ENCODE measurements around the gene ZNF423. TPM values are rescaled to one million over a fixed set of nuclear protein-coding genes. Genes with fewer than 3 reads are reported as not detected.

ZNF423 gene
- total RNA-seq, 1 donor from 2014 or later, result 8.8 TPM

GRCh38 chr16:49499869-49500610 is 355.9 kb downstream of the ZNF423 start:
- ATAC-seq (no peak), DNase-seq (ENCODE audit: missing footprints) (no peak)
- intact Hi-C loops (cut with DNase I), result no loop called here

- intact Hi-C loops (cut with DNase I), result no loop called here
- no peak for DNase-seq (ENCODE audit: missing footprints)
- ATAC-seq, result no peak
These were observed 356.5 kb downstream of the ZNF423 start for GRCh38 chr16:49499414-49499785.

GRCh38 chr16:49498666-49499413 is 357.1 kb downstream of the ZNF423 start:
- intact Hi-C loops (cut with DNase I), result no loop called here
- ATAC-seq (no peak), DNase-seq (ENCODE audit: missing footprints) (peak; percentile 71)

- no peak for ATAC-seq
- no peak for DNase-seq (ENCODE audit: missing footprints)
- intact Hi-C loops (cut with DNase I), result no loop called here
These were observed 357.6 kb downstream of the ZNF423 start for GRCh38 chr16:49498264-49498663.

- ATAC-seq, result no peak
- intact Hi-C loops (cut with DNase I), result no loop called here
These were observed 358.4 kb downstream of the ZNF423 start for GRCh38 chr16:49497466-49497865.

GRCh38 chr16:49496656-49497055 is 359.3 kb downstream of the ZNF423 start:
- ATAC-seq (no peak), DNase-seq (ENCODE audit: missing footprints) (no peak)
- intact Hi-C loops (cut with DNase I), result no loop called here

More at GRCh38 chr16:49497466-49497865, 358.4 kb downstream of the ZNF423 start:
- DNase-seq (ENCODE audit: missing footprints), result no peak

- intact Hi-C loops (cut with DNase I), result no loop called here
- DNase-seq (ENCODE audit: missing footprints) (no peak), ATAC-seq (no peak)
These were observed 360.1 kb downstream of the ZNF423 start for GRCh38 chr16:49495596-49496355.

GRCh38 chr16:49494891-49495566 is 360.9 kb downstream of the ZNF423 start:
- DNase-seq (ENCODE audit: missing footprints) (no peak), ATAC-seq (no peak)
- intact Hi-C loops (cut with DNase I), result loop anchor here (5.0 kb wide), 4 partner anchors 88 to 382 kb away; partner anchors contain the start of gene ZNF423

- no peak for ATAC-seq
- DNase-seq (ENCODE audit: missing footprints), result no peak
- intact Hi-C loops (cut with DNase I), result loop anchor here (5.0 kb wide), 4 partner anchors 87 to 383 kb away; partner anchors contain the start of gene ZNF423
These were observed 361.4 kb downstream of the ZNF423 start for GRCh38 chr16:49494474-49494873.

- ATAC-seq, result no peak
- no peak for DNase-seq (ENCODE audit: missing footprints)
- intact Hi-C loops (cut with DNase I), result loop anchor here (2.0 to 5.0 kb wide), 5 partner anchors 87 to 383 kb away; partner anchors contain the start of gene ZNF423
These were observed 362.1 kb downstream of the ZNF423 start for GRCh38 chr16:49493836-49494235.

GRCh38 chr16:49492896-49493626 is 362.9 kb downstream of the ZNF423 start:
- ATAC-seq (no peak), DNase-seq (ENCODE audit: missing footprints) (no peak)
- intact Hi-C loops (cut with DNase I), result loop anchor here (2.0 to 5.0 kb wide), 5 partner anchors 86 to 384 kb away; partner anchors contain the start of gene ZNF423

- ATAC-seq (peak; percentile 67), DNase-seq (ENCODE audit: missing footprints) (peak; percentile 74)
- intact Hi-C loops (cut with DNase I), result loop anchor here (2.0 to 5.0 kb wide), 5 partner anchors 85 to 385 kb away; partner anchors contain the start of gene ZNF423
These were observed 363.8 kb downstream of the ZNF423 start for GRCh38 chr16:49491771-49492761.

GRCh38 chr16:49491106-49491670 is 364.7 kb downstream of the ZNF423 start:
- intact Hi-C loops (cut with DNase I), result loop anchor here (5.0 kb wide), 4 partner anchors 84 to 386 kb away; partner anchors contain the start of gene ZNF423
- DNase-seq (ENCODE audit: missing footprints) (no peak), ATAC-seq (no peak)

- ATAC-seq (no peak), DNase-seq (ENCODE audit: missing footprints) (no peak)
- intact Hi-C loops (cut with DNase I), result loop anchor here (5.0 kb wide), 4 partner anchors 83 to 387 kb away; partner anchors contain the start of gene ZNF423
These were observed 365.6 kb downstream of the ZNF423 start for GRCh38 chr16:49490321-49490705.

- DNase-seq (ENCODE audit: missing footprints) (no peak), ATAC-seq (no peak)
- intact Hi-C loops (cut with DNase I), result loop anchor here (5.0 kb wide), 4 partner anchors 83 to 387 kb away; partner anchors contain the start of gene ZNF423
These were observed 366.1 kb downstream of the ZNF423 start for GRCh38 chr16:49489686-49490320.
